ENCODE data around the gene LGMN. TPM values are rescaled to one million over a fixed set of nuclear protein-coding genes. Genes with fewer than 3 reads are reported as not detected.

Gene LGMN
- 46.8 and 87.1 TPM in 2 replicates for total RNA-seq

DNA sequence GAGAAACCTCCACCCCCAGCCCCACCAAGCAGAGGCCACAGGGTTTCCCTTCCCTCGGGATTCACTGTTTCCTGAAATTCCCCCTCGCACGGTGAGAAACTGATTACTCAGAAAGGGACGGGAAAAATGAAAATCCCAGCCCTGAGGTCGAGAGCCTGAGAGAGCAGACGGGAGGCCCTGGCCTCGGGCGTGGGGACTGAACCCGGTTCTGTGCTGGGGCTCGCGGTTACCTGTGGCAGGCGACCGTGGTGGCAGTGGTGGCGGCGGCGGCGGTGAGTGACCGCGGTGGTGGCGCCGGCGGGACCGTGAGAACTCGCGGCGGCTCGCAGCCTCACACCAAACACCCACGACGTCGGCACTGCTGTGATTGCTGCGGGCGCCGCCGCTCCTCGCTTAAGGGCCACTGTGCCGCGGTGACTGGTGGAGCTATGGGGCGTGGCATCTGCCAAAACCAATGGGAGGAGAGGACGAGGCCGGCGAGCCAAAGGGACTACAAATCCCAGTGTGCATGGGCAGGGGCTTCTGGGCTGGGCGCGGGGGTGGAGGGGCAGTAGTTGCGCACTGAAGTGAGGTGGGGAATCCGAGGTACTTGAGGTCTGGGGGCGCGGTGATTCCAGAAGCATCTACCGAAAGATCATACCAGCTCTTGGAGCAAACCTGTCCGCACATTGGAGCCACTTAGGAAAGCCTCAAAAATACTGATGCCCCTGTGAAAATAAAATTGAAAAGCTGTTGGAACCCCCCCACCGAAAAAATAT is at the start of gene LGMN:
Gene LGMN (minus strand): TSS at position 369 of the 758 bp plus-strand sequence. CDS start 15,841 bp downstream, outside the sequence.

DNA sequence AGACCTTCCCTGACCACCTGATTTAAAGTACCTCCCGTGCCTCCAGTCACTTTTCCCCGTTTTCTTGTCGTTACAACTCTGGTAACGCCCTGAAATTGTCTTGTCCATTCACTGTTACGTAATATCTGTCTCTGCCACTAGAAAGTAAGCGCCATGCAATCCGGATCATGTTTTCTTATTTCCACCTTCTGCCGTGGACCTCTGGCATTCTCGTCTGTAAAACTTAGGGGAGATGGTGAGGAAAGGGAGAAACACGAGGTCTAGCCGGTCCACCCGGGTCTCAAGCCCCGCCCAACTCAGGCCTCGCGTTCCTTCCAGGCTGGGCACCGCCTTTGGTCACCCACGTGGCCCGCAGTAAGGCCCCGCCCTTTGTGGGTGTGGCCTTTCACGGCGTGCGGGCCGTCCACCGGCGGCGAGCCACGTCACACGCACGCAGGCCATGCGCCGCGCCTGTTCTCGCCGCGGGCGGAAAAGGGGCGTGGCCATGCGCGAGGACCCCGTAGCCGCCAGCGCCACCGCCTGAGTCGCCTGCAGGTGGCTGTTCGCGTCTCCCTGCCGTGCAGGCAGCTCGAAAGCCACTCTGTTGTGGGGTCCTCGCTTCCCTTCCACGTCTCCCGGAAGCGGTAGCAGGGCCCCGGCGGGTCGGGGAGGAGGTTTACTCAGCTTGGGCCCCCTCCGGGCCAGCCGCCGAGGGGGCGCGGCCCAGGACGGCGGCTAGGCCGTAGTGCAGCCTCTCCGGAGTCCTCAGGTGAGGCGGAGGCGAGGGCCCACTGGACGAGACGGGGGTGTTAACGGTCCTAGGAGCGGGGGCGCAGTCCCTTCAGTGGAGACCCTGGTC is 45.5 kb upstream of the LGMN start, which contains the start of gene GOLGA5:
Gene GOLGA5 (plus strand): TSS at position 597 of the 838 bp plus-strand sequence. CDS start 3,133 bp downstream, outside the sequence.

Other genes with a start within 250 kb of the LGMN start
- 1.3 and 3.7 TPM in 2 replicates for gene RIN3, start 234.8 kb downstream of the LGMN start, total RNA-seq
- 62.1 and 69.9 TPM in 2 replicates for gene GOLGA5, start 45.7 kb upstream of the LGMN start, total RNA-seq
- under 0.01 TPM in 1 of 2 replicates, not detected in the other for gene CHGA, start 174.5 kb upstream of the LGMN start, total RNA-seq